Keratinocyte (primary cell): ENCODE data around the gene ZNF526. TPM values are rescaled to one million over a fixed set of nuclear protein-coding genes. Genes with fewer than 3 reads are reported as not detected.

Source experiments
- DNase-seq: peaks from one replicate; pipeline ENCODE4 v3.0.0-alpha.2; 2011; ENCODE audit warnings: low read depth, missing footprints, low spot score
- FAIRE-seq: peaks from 2 replicates; lab custom pipeline; 2011; peaks lifted over from hg19 to GRCh38; lab: Jason Lieb, UNC
- H2AFZ ChIP-seq: 2 replicates; pipeline ENCODE4 v1.6.0; 2012; ENCODE audit warnings: low read length, control low read depth, inconsistent platforms; ENCODE audit not compliant: control insufficient read depth
- H3K27ac ChIP-seq: 2 replicates; pipeline ENCODE4 v1.5.1; 2011; ENCODE audit warnings: low read length; ENCODE audit not compliant: control insufficient read depth, insufficient read depth
- H3K27me3 ChIP-seq: 3 replicates; pipeline ENCODE4 v1.6.0; 2011; ENCODE audit warnings: low read length; ENCODE audit not compliant: control insufficient read depth, insufficient read depth; ENCODE audit errors: extremely low read depth
- H3K36me3 ChIP-seq, 2 experiments: 2 replicates in 1 of 2; 3 replicates in 1 of 2; pipeline ENCODE4 v1.5.1; 2011; ENCODE audit warnings: low read length in 2 of 2, mild to moderate bottlenecking in 1 of 2; ENCODE audit not compliant: control insufficient read depth in 2 of 2, insufficient read depth in 2 of 2; ENCODE audit errors: extremely low read depth in 1 of 2
- H3K4me1 ChIP-seq: 3 replicates; pipeline ENCODE4 v1.5.1; 2011; ENCODE audit warnings: low read length; ENCODE audit not compliant: control insufficient read depth, insufficient read depth; ENCODE audit errors: extremely low read depth
- H3K4me2 ChIP-seq: 3 replicates; pipeline ENCODE4 v1.6.0; 2011; ENCODE audit warnings: low read depth, low read length; ENCODE audit not compliant: control insufficient read depth, insufficient read depth; ENCODE audit errors: extremely low read depth
- H3K4me3 ChIP-seq, 3 experiments: fragments of 200-600 bp in 1 of 3; sonication (generic) in 1 of 3; 2 replicates in 2 of 3; 3 replicates in 1 of 3; pipeline ENCODE4 v1.5.1; 2011 to 2016; ENCODE audit warnings: low read length in 3 of 3, mild to moderate bottlenecking in 3 of 3, control low read depth in 2 of 3, inconsistent platforms in 1 of 3, low read depth in 1 of 3, mixed read lengths in 1 of 3, mixed run types in 1 of 3, moderate library complexity in 1 of 3; ENCODE audit not compliant: control insufficient read depth in 2 of 3, insufficient read depth in 2 of 3; ENCODE audit errors: extremely low read depth in 1 of 3
- H3K79me2 ChIP-seq: 2 replicates; pipeline ENCODE4 v1.6.0; 2012; ENCODE audit warnings: low read length; ENCODE audit not compliant: control insufficient read depth, insufficient read depth
- H3K9ac ChIP-seq: 3 replicates; pipeline ENCODE4 v1.6.0; 2011; ENCODE audit warnings: low read length; ENCODE audit not compliant: control insufficient read depth, insufficient read depth; ENCODE audit errors: extremely low read depth
- H3K9me1 ChIP-seq: 3 replicates; pipeline ENCODE4 v1.6.0; 2011; ENCODE audit warnings: low read length; ENCODE audit not compliant: control insufficient read depth, insufficient read depth; ENCODE audit errors: extremely low read depth
- H3K9me3 ChIP-seq: 2 replicates; pipeline ENCODE4 v1.5.1; 2012; ENCODE audit warnings: low read depth, low read length; ENCODE audit not compliant: control insufficient read depth
- H4K20me1 ChIP-seq: 3 replicates; pipeline ENCODE4 v1.6.0; 2011; ENCODE audit warnings: low read length; ENCODE audit not compliant: control insufficient read depth, insufficient read depth; ENCODE audit errors: extremely low read depth
- EZH2 ChIP-seq: IDR thresholded peaks from one replicate; pipeline ENCODE4 v1.6.1; 2012; ENCODE audit warnings: inconsistent platforms, mild to moderate bottlenecking, low read length, moderate library complexity
- dilution Hi-C: fragments of 300-500 bp; cut with MboI; formaldehyde crosslinking; loops from one replicate; pipeline ENCODE4 v1.7.0; 2020; ENCODE audit warnings: low sequenced_read_pairs; ENCODE audit not compliant: extremely low pct_ligation_motif_present
- polyA plus RNA-seq, 5 experiments: library from polyadenylated mRNA; depleted of rRNA in 3 of 5; stranded (reverse) in 3 of 5; stranded (forward) in 1 of 5; unstranded in 1 of 5; fragments of >200 nt; gene quantifications; 1 replicate in 1 of 5; 2 replicates in 3 of 5; 3 replicates in 1 of 5; pipeline versions ENCODE4 v1.2.1 to v1.2.3, GENCODE V29; 2011 to 2012; ENCODE audit warnings: missing spikeins in 2 of 5, low read depth in 1 of 5, low replicate concordance in 1 of 5
- TF ChIP-seq, protein P1 (sequence below), 3 experiments: IDR thresholded peaks in 1 of 3; conservative IDR thresholded peaks in 1 of 3; optimal IDR thresholded peaks in 1 of 3; 2 replicates in 2 of 3; 3 replicates in 1 of 3; pipeline versions ENCODE3 to v1.5.1; 2011; ENCODE audit warnings: low read length in 3 of 3, mild to moderate bottlenecking in 3 of 3, moderate library complexity in 2 of 3, control low read depth in 1 of 3, inconsistent platforms in 1 of 3; ENCODE audit not compliant: insufficient read depth in 2 of 3; ENCODE audit errors: extremely low read depth in 1 of 3

Gene ZNF526
- polyA plus RNA-seq, 1 donor (not counting 4 experiments of a cell fraction or from before 2014, with no cell fraction given) = 5.4 TPM

GRCh38 chr19:42175952-42176648, 44.0 kb upstream of the ZNF526 start:
- no peak overlapping the region for H3K27ac ChIP-seq
- H3K27me3 ChIP-seq = peaks cover 49% of the 10 kb centered on the region
- dilution Hi-C loops = no loop called here

DNA sequence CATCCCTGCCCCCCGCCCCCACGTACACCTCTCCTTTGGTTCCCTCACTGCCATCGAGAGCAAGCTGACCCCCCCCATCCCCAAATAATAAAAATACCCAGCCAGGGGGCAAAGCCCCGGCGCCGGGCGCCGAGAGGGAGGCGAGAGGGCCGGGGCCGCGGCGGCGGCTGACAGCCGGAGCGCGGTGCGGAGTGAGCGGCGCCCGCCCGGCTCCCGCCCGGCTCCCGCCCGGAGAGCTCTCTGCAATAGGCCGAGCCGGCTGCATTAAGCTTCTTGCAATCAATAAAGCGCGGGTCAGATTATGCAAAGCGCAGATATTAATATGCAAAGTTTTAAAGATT, 43.5 kb upstream of the ZNF526 start:
- Histone ChIP-seq H3K9ac (peak overlapping the region; percentile 28), H3K9me1 (no peaks in the 10 kb centered on the region), H3K4me3 (peak overlapping the region; percentile 32 to 72 (median 70)), H3K4me1 (peaks cover 11% of the 10 kb centered on the region), H3K79me2 (no peaks in the 10 kb centered on the region), H3K27me3 (peaks cover 49% of the 10 kb centered on the region), H3K4me2 (peak overlapping the region; percentile 88), H3K9me3 (no peaks in the 10 kb centered on the region), H3K36me3 (no peaks in the 10 kb centered on the region), H2AFZ (peak overlapping the region; percentile 78), H3K27ac (no peak overlapping the region), H4K20me1 (no peaks in the 10 kb centered on the region)
- DNase-seq = no peak
- dilution Hi-C loops = no loop called here
- TF ChIP-seq, protein P1, sequence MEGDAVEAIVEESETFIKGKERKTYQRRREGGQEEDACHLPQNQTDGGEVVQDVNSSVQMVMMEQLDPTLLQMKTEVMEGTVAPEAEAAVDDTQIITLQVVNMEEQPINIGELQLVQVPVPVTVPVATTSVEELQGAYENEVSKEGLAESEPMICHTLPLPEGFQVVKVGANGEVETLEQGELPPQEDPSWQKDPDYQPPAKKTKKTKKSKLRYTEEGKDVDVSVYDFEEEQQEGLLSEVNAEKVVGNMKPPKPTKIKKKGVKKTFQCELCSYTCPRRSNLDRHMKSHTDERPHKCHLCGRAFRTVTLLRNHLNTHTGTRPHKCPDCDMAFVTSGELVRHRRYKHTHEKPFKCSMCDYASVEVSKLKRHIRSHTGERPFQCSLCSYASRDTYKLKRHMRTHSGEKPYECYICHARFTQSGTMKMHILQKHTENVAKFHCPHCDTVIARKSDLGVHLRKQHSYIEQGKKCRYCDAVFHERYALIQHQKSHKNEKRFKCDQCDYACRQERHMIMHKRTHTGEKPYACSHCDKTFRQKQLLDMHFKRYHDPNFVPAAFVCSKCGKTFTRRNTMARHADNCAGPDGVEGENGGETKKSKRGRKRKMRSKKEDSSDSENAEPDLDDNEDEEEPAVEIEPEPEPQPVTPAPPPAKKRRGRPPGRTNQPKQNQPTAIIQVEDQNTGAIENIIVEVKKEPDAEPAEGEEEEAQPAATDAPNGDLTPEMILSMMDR (optimal IDR thresholded peaks at IDR 0.05 in 1 of 3, IDR thresholded peaks at IDR 0.05 in 1 of 3, conservative IDR thresholded peaks at IDR 0.05 in 1 of 3; ENCODE audit: extremely low read depth in 1 of 3, insufficient read depth in 2 of 3, low read length in 3 of 3) = no peak
- TF ChIP-seq EZH2 = no peak
- FAIRE-seq = no peak

More at GRCh38 chr19:42175952-42176648, 44.0 kb upstream of the ZNF526 start:
- H3K4me2 ChIP-seq = peak overlapping the region; percentile 88
- H2AFZ ChIP-seq = peak overlapping the region; percentile 78
- FAIRE-seq (no peak), DNase-seq (no peak)
- no peaks in the 10 kb centered on the region for H3K9me1 ChIP-seq
- H4K20me1 ChIP-seq = no peaks in the 10 kb centered on the region
- H3K4me3 ChIP-seq = peak overlapping the region; percentile 32 to 72 (median 70)
- no peaks in the 10 kb centered on the region for H3K36me3 ChIP-seq
- TF ChIP-seq, protein P1 (optimal IDR thresholded peaks at IDR 0.05 in 1 of 3, IDR thresholded peaks at IDR 0.05 in 1 of 3, conservative IDR thresholded peaks at IDR 0.05 in 1 of 3; ENCODE audit: extremely low read depth in 1 of 3, insufficient read depth in 2 of 3, low read length in 3 of 3) = no peak
- peak; percentile 91 for TF ChIP-seq EZH2
- no peaks in the 10 kb centered on the region for H3K79me2 ChIP-seq
- peaks cover 11% of the 10 kb centered on the region for H3K4me1 ChIP-seq
- H3K9ac ChIP-seq = peak overlapping the region; percentile 28
- H3K9me3 ChIP-seq = no peaks in the 10 kb centered on the region
